ENCODE measurements around the gene GPR17.

Gene GPR17

GRCh38 chr2:127630864-127631540 lies 15.0 kb upstream of the GPR17 start:
- FAIRE-seq (no peak), DNase-seq (ENCODE audit: insufficient read length, low spot score) (no peak)
- TF ChIP-seq POLR2A (IDR thresholded peaks at IDR 0.05; ENCODE audit: low read depth, low read length): no peak

GRCh38 chr2:127631541-127631996 lies 14.4 kb upstream of the GPR17 start:
- no peak for FAIRE-seq
- no peak for TF ChIP-seq POLR2A (IDR thresholded peaks at IDR 0.05; ENCODE audit: low read depth, low read length)
- no peak for DNase-seq (ENCODE audit: insufficient read length, low spot score)

GRCh38 chr2:127631997-127632581 lies 13.9 kb upstream of the GPR17 start:
- no peak for DNase-seq (ENCODE audit: insufficient read length, low spot score)
- no peak for TF ChIP-seq POLR2A (IDR thresholded peaks at IDR 0.05; ENCODE audit: low read depth, low read length)
- no peak for FAIRE-seq

- no peak for DNase-seq (ENCODE audit: insufficient read length, low spot score)
- no peak for TF ChIP-seq POLR2A (IDR thresholded peaks at IDR 0.05; ENCODE audit: low read depth, low read length)
- FAIRE-seq: no peak
Observed at GRCh38 chr2:127632592-127633489, 13.1 kb upstream of the GPR17 start.

GRCh38 chr2:127633556-127634065 lies 12.3 kb upstream of the GPR17 start:
- FAIRE-seq (no peak), DNase-seq (ENCODE audit: insufficient read length, low spot score) (no peak)
- TF ChIP-seq POLR2A (IDR thresholded peaks at IDR 0.05; ENCODE audit: low read depth, low read length): no peak

GRCh38 chr2:127634066-127634617 lies 11.8 kb upstream of the GPR17 start:
- no peak for TF ChIP-seq POLR2A (IDR thresholded peaks at IDR 0.05; ENCODE audit: low read depth, low read length)
- FAIRE-seq (no peak), DNase-seq (ENCODE audit: insufficient read length, low spot score) (no peak)

GRCh38 chr2:127634626-127635379 lies 11.2 kb upstream of the GPR17 start:
- TF ChIP-seq POLR2A (IDR thresholded peaks at IDR 0.05; ENCODE audit: low read depth, low read length): no peak
- FAIRE-seq: no peak
- no peak for DNase-seq (ENCODE audit: insufficient read length, low spot score)

- DNase-seq (ENCODE audit: insufficient read length, low spot score) (no peak), FAIRE-seq (no peak)
- no peak for TF ChIP-seq POLR2A (IDR thresholded peaks at IDR 0.05; ENCODE audit: low read depth, low read length)
Observed at GRCh38 chr2:127635380-127636237, 10.3 kb upstream of the GPR17 start.

GRCh38 chr2:127636248-127637235 lies 9.4 kb upstream of the GPR17 start:
- no peak for TF ChIP-seq POLR2A (IDR thresholded peaks at IDR 0.05; ENCODE audit: low read depth, low read length)
- DNase-seq (ENCODE audit: insufficient read length, low spot score) (no peak), FAIRE-seq (no peak)

- no peak for TF ChIP-seq POLR2A (IDR thresholded peaks at IDR 0.05; ENCODE audit: low read depth, low read length)
- FAIRE-seq (no peak), DNase-seq (ENCODE audit: insufficient read length, low spot score) (no peak)
Observed at GRCh38 chr2:127637236-127637630, 8.7 kb upstream of the GPR17 start.

GRCh38 chr2:127637725-127638252 lies 8.2 kb upstream of the GPR17 start:
- DNase-seq (ENCODE audit: insufficient read length, low spot score) (peak; percentile 93), FAIRE-seq (peak; percentile 86)
- no peak for TF ChIP-seq POLR2A (IDR thresholded peaks at IDR 0.05; ENCODE audit: low read depth, low read length)

Measured in H54 (cell line).